ENCODE results near the gene CPED1. TPM values are rescaled to one million over a fixed set of nuclear protein-coding genes. Genes with fewer than 3 reads are reported as not detected.

Gene CPED1
- total RNA-seq, 1 donor from 2014 or later: 0.26 TPM

- FAIRE-seq: no peak
Measured at GRCh38 chr7:121262221-121262620, 273.7 kb downstream of the CPED1 start.

GRCh38 chr7:121262969-121263368 is 274.5 kb downstream of the CPED1 start:
- Histone ChIP-seq H3K4me3 (ENCODE audit: low read depth, low read length) (no peak overlapping the region), H3K36me3 (ENCODE audit: control insufficient read depth, insufficient read depth, low read length) (no peaks in the 10 kb centered on the region), H3K27me3 (ENCODE audit: control insufficient read depth, insufficient read depth, low read length) (no peaks in the 10 kb centered on the region)
- TF ChIP-seq, protein P1, sequence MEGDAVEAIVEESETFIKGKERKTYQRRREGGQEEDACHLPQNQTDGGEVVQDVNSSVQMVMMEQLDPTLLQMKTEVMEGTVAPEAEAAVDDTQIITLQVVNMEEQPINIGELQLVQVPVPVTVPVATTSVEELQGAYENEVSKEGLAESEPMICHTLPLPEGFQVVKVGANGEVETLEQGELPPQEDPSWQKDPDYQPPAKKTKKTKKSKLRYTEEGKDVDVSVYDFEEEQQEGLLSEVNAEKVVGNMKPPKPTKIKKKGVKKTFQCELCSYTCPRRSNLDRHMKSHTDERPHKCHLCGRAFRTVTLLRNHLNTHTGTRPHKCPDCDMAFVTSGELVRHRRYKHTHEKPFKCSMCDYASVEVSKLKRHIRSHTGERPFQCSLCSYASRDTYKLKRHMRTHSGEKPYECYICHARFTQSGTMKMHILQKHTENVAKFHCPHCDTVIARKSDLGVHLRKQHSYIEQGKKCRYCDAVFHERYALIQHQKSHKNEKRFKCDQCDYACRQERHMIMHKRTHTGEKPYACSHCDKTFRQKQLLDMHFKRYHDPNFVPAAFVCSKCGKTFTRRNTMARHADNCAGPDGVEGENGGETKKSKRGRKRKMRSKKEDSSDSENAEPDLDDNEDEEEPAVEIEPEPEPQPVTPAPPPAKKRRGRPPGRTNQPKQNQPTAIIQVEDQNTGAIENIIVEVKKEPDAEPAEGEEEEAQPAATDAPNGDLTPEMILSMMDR (IDR thresholded peaks at IDR 0.05; ENCODE audit: insufficient read depth, low read length, severe bottlenecking): no peak
- DNase-seq (ENCODE audit: low read depth) (no peak), FAIRE-seq (no peak)

More at GRCh38 chr7:121262221-121262620, 273.7 kb downstream of the CPED1 start:
- TF ChIP-seq, protein P1 (IDR thresholded peaks at IDR 0.05; ENCODE audit: insufficient read depth, low read length, severe bottlenecking): no peak
- no peaks in the 10 kb centered on the region for H3K36me3 ChIP-seq (ENCODE audit: control insufficient read depth, insufficient read depth, low read length)
- H3K4me3 ChIP-seq (ENCODE audit: low read depth, low read length): no peak overlapping the region
- no peak for DNase-seq (ENCODE audit: low read depth)
- H3K27me3 ChIP-seq (ENCODE audit: control insufficient read depth, insufficient read depth, low read length): no peaks in the 10 kb centered on the region

DNA sequence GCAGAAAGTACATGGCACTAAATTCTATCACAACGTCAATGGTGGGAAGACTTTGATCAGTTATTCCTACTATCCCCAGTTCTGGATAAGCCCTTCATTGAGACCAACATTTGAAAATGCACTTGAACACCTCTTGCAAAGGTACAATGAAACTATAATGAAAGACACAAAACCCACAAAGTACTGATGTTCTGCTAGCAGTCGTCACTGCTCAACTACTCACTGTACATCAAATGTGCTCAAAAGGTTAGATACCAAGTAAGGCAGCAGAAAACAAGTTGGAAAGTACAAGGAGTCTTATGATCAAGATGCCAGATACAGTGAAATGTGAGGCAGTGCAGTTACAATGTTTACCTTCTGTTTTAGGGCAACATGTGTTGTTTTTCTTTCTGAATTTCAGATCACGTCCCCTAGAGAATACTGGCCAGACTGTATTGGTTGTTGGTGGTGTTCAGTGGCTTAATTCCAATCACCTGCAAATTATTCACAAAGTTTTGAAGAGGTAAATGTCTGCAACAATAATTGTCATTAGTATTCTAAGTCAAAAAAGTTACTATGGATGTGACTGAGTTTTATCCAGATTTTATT is 277.9 kb downstream of the CPED1 start:
- FAIRE-seq: no peak
- no peaks in the 10 kb centered on the region for H3K27me3 ChIP-seq (ENCODE audit: control insufficient read depth, insufficient read depth, low read length)

DNA sequence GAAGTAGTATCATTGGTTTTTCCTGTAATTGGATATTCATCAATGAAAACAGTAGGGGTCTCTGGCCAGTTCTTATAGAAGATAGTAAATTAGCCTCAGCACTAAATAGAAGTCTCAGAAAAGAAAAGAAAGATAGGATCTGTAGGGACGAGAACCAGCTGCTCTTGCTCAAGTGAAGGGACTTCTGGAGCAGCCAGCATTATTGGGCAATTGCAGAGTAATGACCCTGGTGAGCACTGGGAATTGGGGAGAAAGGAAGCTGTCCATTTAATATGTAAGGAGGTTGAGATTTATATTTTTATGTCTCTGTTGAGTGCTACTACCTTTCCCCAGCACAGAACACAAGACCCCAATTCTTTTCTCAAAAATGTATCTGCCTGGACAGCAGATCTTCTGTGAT is 279.1 kb downstream of the CPED1 start:
- H3K27me3 ChIP-seq (ENCODE audit: control insufficient read depth, insufficient read depth, low read length): no peaks in the 10 kb centered on the region
- no peak overlapping the region for H3K4me3 ChIP-seq (ENCODE audit: low read depth, low read length)
- DNase-seq (ENCODE audit: low read depth): no peak
- TF ChIP-seq, protein P1 (IDR thresholded peaks at IDR 0.05; ENCODE audit: insufficient read depth, low read length, severe bottlenecking): no peak
- no peak for FAIRE-seq
- no peaks in the 10 kb centered on the region for H3K36me3 ChIP-seq (ENCODE audit: control insufficient read depth, insufficient read depth, low read length)

More for the DNA sequence above, 277.9 kb downstream of the CPED1 start:
- TF ChIP-seq, protein P1 (IDR thresholded peaks at IDR 0.05; ENCODE audit: insufficient read depth, low read length, severe bottlenecking): no peak
- no peak for DNase-seq (ENCODE audit: low read depth)
- Histone ChIP-seq H3K36me3 (ENCODE audit: control insufficient read depth, insufficient read depth, low read length) (no peaks in the 10 kb centered on the region), H3K4me3 (ENCODE audit: low read depth, low read length) (no peak overlapping the region)

- TF ChIP-seq, protein P1 (IDR thresholded peaks at IDR 0.05; ENCODE audit: insufficient read depth, low read length, severe bottlenecking): no peak
- H3K4me3 ChIP-seq (ENCODE audit: low read depth, low read length): no peak overlapping the region
- no peaks in the 10 kb centered on the region for H3K36me3 ChIP-seq (ENCODE audit: control insufficient read depth, insufficient read depth, low read length)
- no peaks in the 10 kb centered on the region for H3K27me3 ChIP-seq (ENCODE audit: control insufficient read depth, insufficient read depth, low read length)
- FAIRE-seq (no peak), DNase-seq (ENCODE audit: low read depth) (no peak)
Measured at GRCh38 chr7:121269798-121270197, 281.3 kb downstream of the CPED1 start.

DNA sequence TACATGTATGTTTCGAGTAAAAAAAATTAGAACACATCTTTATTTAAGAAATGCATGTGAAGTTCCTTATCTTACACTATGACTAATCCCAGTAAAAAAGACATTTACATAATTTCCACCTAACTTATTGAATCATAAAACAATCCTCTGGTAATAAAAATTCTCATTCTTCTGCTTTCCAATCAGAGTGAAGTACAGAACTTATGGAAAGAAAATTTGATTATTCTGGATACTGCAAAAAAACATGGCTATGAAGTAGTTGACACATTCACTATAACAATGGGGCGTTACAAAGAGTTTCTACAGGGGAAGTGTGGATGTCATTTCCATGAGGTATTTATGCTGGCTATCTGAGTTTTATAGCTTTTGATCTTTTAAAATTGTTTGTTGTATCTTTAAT is 282.6 kb downstream of the CPED1 start:
- DNase-seq (ENCODE audit: low read depth): no peak
- TF ChIP-seq, protein P1 (IDR thresholded peaks at IDR 0.05; ENCODE audit: insufficient read depth, low read length, severe bottlenecking): no peak
- H3K4me3 ChIP-seq (ENCODE audit: low read depth, low read length): no peak overlapping the region
- FAIRE-seq: no peak
- no peaks in the 10 kb centered on the region for H3K27me3 ChIP-seq (ENCODE audit: control insufficient read depth, insufficient read depth, low read length)
- H3K36me3 ChIP-seq (ENCODE audit: control insufficient read depth, insufficient read depth, low read length): no peaks in the 10 kb centered on the region
